Measurements from ENCODE around the gene KCNB1. TPM values are rescaled to one million over a fixed set of nuclear protein-coding genes. Genes with fewer than 3 reads are reported as not detected.

The KCNB1 gene
- total RNA-seq, 5 donors from 2014 or later (not counting 1 experiment from before 2014, with no cell fraction given), result 0.03 to 0.13 (median 0.12) TPM; not detected in 1

- no peak overlapping the region for H3K4me3 ChIP-seq (ENCODE audit: control insufficient read depth in 1 of 2, extremely low read depth in 1 of 2, low read length in 1 of 2)
- no peaks in the 10 kb centered on the region for H3K9me3 Mint-ChIP-seq
- peaks cover 40 to 46% of the 10 kb centered on the region in 2 donors for H3K27me3 Mint-ChIP-seq
- WGBS (ENCODE audit: insufficient coverage), result no CpG with 5 or more reads among the region's 5 CpGs
- no peak overlapping the region for H3K27ac Mint-ChIP-seq
- DNase-seq, result no peak
- ChIA-PET POLR2A (no interaction called here), CTCF (no interaction called here)
- no peak overlapping the region for H3K4me3 Mint-ChIP-seq
- H3K36me3 ChIP-seq (ENCODE audit: control insufficient read depth in 2 of 2, extremely low read depth in 1 of 2, insufficient read depth in 1 of 2, low read length in 1 of 2), result no peaks in the 10 kb centered on the region
- no peaks in the 10 kb centered on the region for H3K4me1 Mint-ChIP-seq
- no peaks in the 10 kb centered on the region for H3K4me1 ChIP-seq (ENCODE audit: control insufficient read depth in 1 of 2, extremely low read depth in 1 of 2, insufficient read depth in 2 of 2, low read length in 2 of 2)
- H3K27me3 ChIP-seq (replicated peaks in 1 of 2; ENCODE audit: control insufficient read depth in 2 of 2, extremely low read depth in 1 of 2, insufficient read depth in 2 of 2, low read length in 1 of 2), result peaks cover 0 to 60% of the 10 kb centered on the region in 2 experiments
- H3K27ac ChIP-seq (ENCODE audit: low read length), result no peak overlapping the region
- no peaks in the 10 kb centered on the region for H3K9me3 ChIP-seq
- no peaks in the 10 kb centered on the region for H3K36me3 Mint-ChIP-seq
- ATAC-seq (replicated peaks in 1 of 4), result no peak
Observed at GRCh38 chr20:49445176-49445575, 37.3 kb downstream of the KCNB1 start.

- Histone ChIP-seq H3K4me3 (ENCODE audit: control insufficient read depth in 1 of 2, extremely low read depth in 1 of 2, low read length in 1 of 2) (no peak overlapping the region), H3K4me1 (ENCODE audit: control insufficient read depth in 1 of 2, extremely low read depth in 1 of 2, insufficient read depth in 2 of 2, low read length in 2 of 2) (no peaks in the 10 kb centered on the region), H3K27ac (ENCODE audit: low read length) (no peak overlapping the region), H3K9me3 (no peaks in the 10 kb centered on the region), H3K36me3 (ENCODE audit: control insufficient read depth in 2 of 2, extremely low read depth in 1 of 2, insufficient read depth in 1 of 2, low read length in 1 of 2) (no peaks in the 10 kb centered on the region), H3K27me3 (replicated peaks in 1 of 2; ENCODE audit: control insufficient read depth in 2 of 2, extremely low read depth in 1 of 2, insufficient read depth in 2 of 2, low read length in 1 of 2) (peaks cover 0 to 57% of the 10 kb centered on the region in 2 experiments)
- DNase-seq, result no peak
- CTCF ChIA-PET, result no interaction called here
- H3K4me1 Mint-ChIP-seq, result no peaks in the 10 kb centered on the region
- ATAC-seq (replicated peaks in 1 of 4), result no peak
- no peaks in the 10 kb centered on the region for H3K36me3 Mint-ChIP-seq
- no peaks in the 10 kb centered on the region for H3K9me3 Mint-ChIP-seq
- POLR2A ChIA-PET, result no interaction called here
- peaks cover 43 to 47% of the 10 kb centered on the region in 2 donors for H3K27me3 Mint-ChIP-seq
- no peak overlapping the region for H3K4me3 Mint-ChIP-seq
- H3K27ac Mint-ChIP-seq, result no peak overlapping the region
- WGBS (ENCODE audit: insufficient coverage), result 100% methylated on average over 1 of the region's 1 CpG
Observed at GRCh38 chr20:49444553-49444990, 37.9 kb downstream of the KCNB1 start.

- Mint-ChIP-seq H3K27me3 (peaks cover 21 to 25% of the 10 kb centered on the region in 2 donors), H3K36me3 (no peaks in the 10 kb centered on the region), H3K27ac (no peak overlapping the region), H3K9me3 (no peaks in the 10 kb centered on the region), H3K4me1 (no peaks in the 10 kb centered on the region), H3K4me3 (no peak overlapping the region)
- Histone ChIP-seq H3K27ac (ENCODE audit: low read length) (no peak overlapping the region), H3K4me1 (ENCODE audit: control insufficient read depth in 1 of 2, extremely low read depth in 1 of 2, insufficient read depth in 2 of 2, low read length in 2 of 2) (no peaks in the 10 kb centered on the region), H3K27me3 (replicated peaks in 1 of 2; ENCODE audit: control insufficient read depth in 2 of 2, extremely low read depth in 1 of 2, insufficient read depth in 2 of 2, low read length in 1 of 2) (peaks cover 0 to 13% of the 10 kb centered on the region in 2 experiments), H3K9me3 (no peaks in the 10 kb centered on the region), H3K36me3 (ENCODE audit: control insufficient read depth in 2 of 2, extremely low read depth in 1 of 2, insufficient read depth in 1 of 2, low read length in 1 of 2) (no peaks in the 10 kb centered on the region), H3K4me3 (ENCODE audit: control insufficient read depth in 1 of 2, extremely low read depth in 1 of 2, low read length in 1 of 2) (no peak overlapping the region)
- ChIA-PET CTCF (no interaction called here), POLR2A (no interaction called here)
- 80% methylated on average over 3 of the region's 3 CpGs for WGBS (ENCODE audit: insufficient coverage)
- DNase-seq, result no peak
- no peak for ATAC-seq (replicated peaks in 1 of 4)
Observed at GRCh38 chr20:49437057-49437456, 45.4 kb downstream of the KCNB1 start.

DNA sequence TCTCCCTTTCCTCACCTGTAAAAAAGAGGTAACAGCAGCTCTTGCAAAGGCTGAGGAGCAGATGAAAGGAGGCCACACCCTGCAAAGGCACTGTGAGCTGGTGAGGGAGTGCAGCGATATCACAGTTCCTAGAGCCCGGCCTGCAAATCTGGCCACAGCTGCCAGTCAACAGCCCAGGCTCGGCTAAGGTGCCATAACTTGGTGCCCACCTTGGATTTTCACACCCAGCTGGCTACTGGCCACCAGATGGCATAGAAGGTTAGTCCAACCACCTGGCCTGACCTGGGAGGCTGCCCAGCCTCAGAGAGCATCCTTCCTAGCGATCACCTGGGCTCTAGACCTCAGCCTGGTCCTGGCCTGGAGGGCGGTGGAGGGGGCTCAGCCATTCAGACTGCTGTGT, 46.8 kb downstream of the KCNB1 start:
- H3K27ac ChIP-seq (ENCODE audit: low read length), result no peak overlapping the region
- H3K27me3 ChIP-seq (replicated peaks in 1 of 2; ENCODE audit: control insufficient read depth in 2 of 2, extremely low read depth in 1 of 2, insufficient read depth in 2 of 2, low read length in 1 of 2), result peaks cover 0 to 6% of the 10 kb centered on the region in 2 experiments
- H3K27me3 Mint-ChIP-seq, result peaks cover 17 to 28% of the 10 kb centered on the region in 2 donors
- no peaks in the 10 kb centered on the region for H3K9me3 ChIP-seq
- H3K4me1 ChIP-seq (ENCODE audit: control insufficient read depth in 1 of 2, extremely low read depth in 1 of 2, insufficient read depth in 2 of 2, low read length in 2 of 2), result no peaks in the 10 kb centered on the region
- no peaks in the 10 kb centered on the region for H3K9me3 Mint-ChIP-seq
- no peak for ATAC-seq (replicated peaks in 1 of 4)
- POLR2A ChIA-PET, result no interaction called here
- DNase-seq, result no peak
- no peaks in the 10 kb centered on the region for H3K36me3 Mint-ChIP-seq
- WGBS (ENCODE audit: insufficient coverage), result 72% methylated on average over 5 of the region's 5 CpGs
- no peaks in the 10 kb centered on the region for H3K36me3 ChIP-seq (ENCODE audit: control insufficient read depth in 2 of 2, extremely low read depth in 1 of 2, insufficient read depth in 1 of 2, low read length in 1 of 2)
- H3K27ac Mint-ChIP-seq, result no peak overlapping the region
- CTCF ChIA-PET, result no interaction called here
- no peak overlapping the region for H3K4me3 ChIP-seq (ENCODE audit: control insufficient read depth in 1 of 2, extremely low read depth in 1 of 2, low read length in 1 of 2)
- no peak overlapping the region for H3K4me3 Mint-ChIP-seq
- H3K4me1 Mint-ChIP-seq, result no peaks in the 10 kb centered on the region

DNA sequence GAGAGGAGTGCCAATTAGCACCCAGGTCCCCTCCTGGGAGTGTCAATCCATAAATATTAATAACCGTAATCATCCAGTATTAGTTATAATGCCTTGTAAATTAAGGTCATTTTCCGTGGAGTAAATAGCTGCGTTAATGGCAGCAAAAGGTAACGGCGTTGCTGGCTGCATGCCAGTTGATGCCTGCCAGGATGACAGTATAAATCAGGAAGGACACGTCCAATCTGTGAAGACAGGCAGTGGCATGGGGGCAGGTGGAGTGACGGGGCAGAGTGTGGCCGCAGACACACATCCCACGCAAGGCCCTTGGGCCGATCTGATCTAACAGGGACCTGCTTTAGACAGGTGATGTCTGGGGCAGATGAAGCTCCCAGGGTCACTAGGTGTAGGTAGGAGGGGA, 49.1 kb downstream of the KCNB1 start:
- Histone ChIP-seq H3K4me3 (ENCODE audit: control insufficient read depth in 1 of 2, extremely low read depth in 1 of 2, low read length in 1 of 2) (no peak overlapping the region), H3K27me3 (replicated peaks in 1 of 2; ENCODE audit: control insufficient read depth in 2 of 2, extremely low read depth in 1 of 2, insufficient read depth in 2 of 2, low read length in 1 of 2) (peaks cover 0 to 5% of the 10 kb centered on the region in 2 experiments), H3K36me3 (ENCODE audit: control insufficient read depth in 2 of 2, extremely low read depth in 1 of 2, insufficient read depth in 1 of 2, low read length in 1 of 2) (no peaks in the 10 kb centered on the region), H3K4me1 (ENCODE audit: control insufficient read depth in 1 of 2, extremely low read depth in 1 of 2, insufficient read depth in 2 of 2, low read length in 2 of 2) (no peaks in the 10 kb centered on the region), H3K9me3 (no peaks in the 10 kb centered on the region), H3K27ac (ENCODE audit: low read length) (no peak overlapping the region)
- no peak overlapping the region for H3K4me3 Mint-ChIP-seq
- H3K27ac Mint-ChIP-seq, result no peak overlapping the region
- H3K9me3 Mint-ChIP-seq, result no peaks in the 10 kb centered on the region
- CTCF ChIA-PET, result no interaction called here
- POLR2A ChIA-PET, result no interaction called here
- WGBS (ENCODE audit: insufficient coverage), result 75% methylated on average over 9 of the region's 10 CpGs
- no peaks in the 10 kb centered on the region for H3K4me1 Mint-ChIP-seq
- DNase-seq, result no peak
- no peak for ATAC-seq (replicated peaks in 1 of 4)
- H3K36me3 Mint-ChIP-seq, result no peaks in the 10 kb centered on the region
- H3K27me3 Mint-ChIP-seq, result peaks cover 16 to 21% of the 10 kb centered on the region in 2 donors

DNA sequence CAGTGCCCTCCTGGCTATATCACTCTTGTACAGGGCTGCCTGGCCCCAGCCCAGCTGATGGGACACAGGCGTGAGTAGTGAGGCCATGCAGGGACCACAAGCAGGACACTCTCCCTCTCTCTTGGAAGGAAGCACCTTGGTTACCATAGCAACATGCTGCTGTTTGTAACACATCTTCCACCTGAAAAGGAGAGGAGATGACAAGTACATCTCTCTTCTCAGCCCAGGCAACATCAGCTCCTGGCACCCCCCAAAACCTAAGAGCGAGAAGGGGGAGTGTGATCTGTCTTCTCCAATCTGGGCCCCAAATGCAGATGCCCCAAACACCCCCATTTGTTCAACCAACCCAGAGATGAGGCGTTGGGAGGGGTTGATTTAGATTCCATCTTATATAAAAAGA, 49.9 kb downstream of the KCNB1 start:
- no peaks in the 10 kb centered on the region for H3K36me3 Mint-ChIP-seq
- H3K9me3 Mint-ChIP-seq, result no peaks in the 10 kb centered on the region
- DNase-seq, result no peak
- no peaks in the 10 kb centered on the region for H3K4me1 ChIP-seq (ENCODE audit: control insufficient read depth in 1 of 2, extremely low read depth in 1 of 2, insufficient read depth in 2 of 2, low read length in 2 of 2)
- no peak for ATAC-seq (replicated peaks in 1 of 4)
- H3K4me3 ChIP-seq (ENCODE audit: control insufficient read depth in 1 of 2, extremely low read depth in 1 of 2, low read length in 1 of 2), result no peak overlapping the region
- no peak overlapping the region for H3K27ac Mint-ChIP-seq
- no peak overlapping the region for H3K27ac ChIP-seq (ENCODE audit: low read length)
- peaks cover 16 to 18% of the 10 kb centered on the region in 2 donors for H3K27me3 Mint-ChIP-seq
- ChIA-PET POLR2A (no interaction called here), CTCF (no interaction called here)
- H3K4me3 Mint-ChIP-seq, result no peak overlapping the region
- H3K9me3 ChIP-seq, result no peaks in the 10 kb centered on the region
- no peaks in the 10 kb centered on the region for H3K36me3 ChIP-seq (ENCODE audit: control insufficient read depth in 2 of 2, extremely low read depth in 1 of 2, insufficient read depth in 1 of 2, low read length in 1 of 2)
- peaks cover 0 to 10% of the 10 kb centered on the region in 2 experiments for H3K27me3 ChIP-seq (replicated peaks in 1 of 2; ENCODE audit: control insufficient read depth in 2 of 2, extremely low read depth in 1 of 2, insufficient read depth in 2 of 2, low read length in 1 of 2)
- no CpG with 5 or more reads among the region's 3 CpGs for WGBS (ENCODE audit: insufficient coverage)
- H3K4me1 Mint-ChIP-seq, result no peaks in the 10 kb centered on the region

- peaks cover 11 to 12% of the 10 kb centered on the region in 2 donors for H3K27me3 Mint-ChIP-seq
- no peak for ATAC-seq (replicated peaks in 1 of 4)
- peaks cover 0 to 10% of the 10 kb centered on the region in 2 experiments for H3K27me3 ChIP-seq (replicated peaks in 1 of 2; ENCODE audit: control insufficient read depth in 2 of 2, extremely low read depth in 1 of 2, insufficient read depth in 2 of 2, low read length in 1 of 2)
- no peak overlapping the region for H3K4me3 Mint-ChIP-seq
- H3K9me3 Mint-ChIP-seq, result no peaks in the 10 kb centered on the region
- no peaks in the 10 kb centered on the region for H3K4me1 Mint-ChIP-seq
- no peak overlapping the region for H3K27ac Mint-ChIP-seq
- 44% methylated on average over 3 of the region's 4 CpGs for WGBS (ENCODE audit: insufficient coverage)
- POLR2A ChIA-PET, result no interaction called here
- H3K4me1 ChIP-seq (ENCODE audit: control insufficient read depth in 1 of 2, extremely low read depth in 1 of 2, insufficient read depth in 2 of 2, low read length in 2 of 2), result no peaks in the 10 kb centered on the region
- H3K4me3 ChIP-seq (ENCODE audit: control insufficient read depth in 1 of 2, extremely low read depth in 1 of 2, low read length in 1 of 2), result no peak overlapping the region
- no peaks in the 10 kb centered on the region for H3K9me3 ChIP-seq
- H3K27ac ChIP-seq (ENCODE audit: low read length), result no peak overlapping the region
- no peak for DNase-seq
- CTCF ChIA-PET, result no interaction called here
- H3K36me3 ChIP-seq (ENCODE audit: control insufficient read depth in 2 of 2, extremely low read depth in 1 of 2, insufficient read depth in 1 of 2, low read length in 1 of 2), result no peaks in the 10 kb centered on the region
- H3K36me3 Mint-ChIP-seq, result no peaks in the 10 kb centered on the region
Observed at GRCh38 chr20:49431329-49431728, 51.1 kb downstream of the KCNB1 start.
